ENCODE results near the gene SH3RF3. TPM values are rescaled to one million over a fixed set of nuclear protein-coding genes. Genes with fewer than 3 reads are reported as not detected.

SH3RF3 gene
- total RNA-seq, 4 donors from 2014 or later: 2.2 to 6.1 (median 4.2) TPM

GRCh38 chr2:109365131-109365530 lies 236.1 kb downstream of the SH3RF3 start:
- TF ChIP-seq EP300 (IDR thresholded peaks at IDR 0.05) (no peak), POLR2A (IDR thresholded peaks at IDR 0.05) (no peak), POLR2AphosphoS5 (IDR thresholded peaks at IDR 0.05) (no peak)
- TF ChIP-seq, protein P1, sequence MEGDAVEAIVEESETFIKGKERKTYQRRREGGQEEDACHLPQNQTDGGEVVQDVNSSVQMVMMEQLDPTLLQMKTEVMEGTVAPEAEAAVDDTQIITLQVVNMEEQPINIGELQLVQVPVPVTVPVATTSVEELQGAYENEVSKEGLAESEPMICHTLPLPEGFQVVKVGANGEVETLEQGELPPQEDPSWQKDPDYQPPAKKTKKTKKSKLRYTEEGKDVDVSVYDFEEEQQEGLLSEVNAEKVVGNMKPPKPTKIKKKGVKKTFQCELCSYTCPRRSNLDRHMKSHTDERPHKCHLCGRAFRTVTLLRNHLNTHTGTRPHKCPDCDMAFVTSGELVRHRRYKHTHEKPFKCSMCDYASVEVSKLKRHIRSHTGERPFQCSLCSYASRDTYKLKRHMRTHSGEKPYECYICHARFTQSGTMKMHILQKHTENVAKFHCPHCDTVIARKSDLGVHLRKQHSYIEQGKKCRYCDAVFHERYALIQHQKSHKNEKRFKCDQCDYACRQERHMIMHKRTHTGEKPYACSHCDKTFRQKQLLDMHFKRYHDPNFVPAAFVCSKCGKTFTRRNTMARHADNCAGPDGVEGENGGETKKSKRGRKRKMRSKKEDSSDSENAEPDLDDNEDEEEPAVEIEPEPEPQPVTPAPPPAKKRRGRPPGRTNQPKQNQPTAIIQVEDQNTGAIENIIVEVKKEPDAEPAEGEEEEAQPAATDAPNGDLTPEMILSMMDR (IDR thresholded peaks at IDR 0.05): no peak
- Histone ChIP-seq H3K9me3 (no peaks in the 10 kb centered on the region), H3K27ac (no peak overlapping the region), H3K27me3 (no peaks in the 10 kb centered on the region), H3K4me3 (no peak overlapping the region), H3K4me1 (no peaks in the 10 kb centered on the region), H3K36me3 (no peaks in the 10 kb centered on the region)
- DNase-seq (ENCODE audit: low spot score in 2 of 2): peak in 1 of 2 donors; percentile 54
- WGBS: 73% methylated on average over 3 of the region's 3 CpGs

DNA sequence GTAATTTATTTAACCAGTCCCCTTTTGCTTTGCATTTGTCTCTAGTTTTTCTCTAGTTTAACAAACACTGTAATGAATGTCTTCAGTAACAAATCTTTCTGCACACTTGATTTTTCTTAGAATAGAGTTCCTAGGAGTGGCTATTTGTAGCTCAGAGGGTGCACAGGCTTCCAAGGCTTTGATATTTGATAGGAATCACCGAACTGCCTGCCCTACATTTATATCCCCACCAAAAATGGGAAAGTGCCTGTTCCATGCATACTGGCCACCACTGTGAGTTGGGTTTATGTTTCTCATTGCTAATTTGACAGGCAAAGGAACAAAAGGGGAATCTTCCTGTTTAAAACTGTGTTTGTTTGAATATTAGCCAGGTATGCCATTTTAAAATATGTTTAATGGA lies 238.7 kb downstream of the SH3RF3 start:
- H3K27me3 ChIP-seq: no peaks in the 10 kb centered on the region
- no peaks in the 10 kb centered on the region for H3K36me3 ChIP-seq
- H3K27ac ChIP-seq: no peak overlapping the region
- no peak for TF ChIP-seq POLR2AphosphoS5 (IDR thresholded peaks at IDR 0.05)
- no peak for TF ChIP-seq POLR2A (IDR thresholded peaks at IDR 0.05)
- no peak for TF ChIP-seq EP300 (IDR thresholded peaks at IDR 0.05)
- TF ChIP-seq, protein P1 (IDR thresholded peaks at IDR 0.05): no peak
- H3K9me3 ChIP-seq: no peaks in the 10 kb centered on the region
- no peaks in the 10 kb centered on the region for H3K4me1 ChIP-seq
- H3K4me3 ChIP-seq: no peak overlapping the region
- no peak for DNase-seq (ENCODE audit: low spot score in 2 of 2)
- 80% methylated on average over 1 of the region's 1 CpG for WGBS

GRCh38 chr2:109368798-109369197 lies 239.8 kb downstream of the SH3RF3 start:
- H3K36me3 ChIP-seq: peaks cover 5% of the 10 kb centered on the region
- TF ChIP-seq EP300 (IDR thresholded peaks at IDR 0.05) (no peak), POLR2A (IDR thresholded peaks at IDR 0.05) (no peak), POLR2AphosphoS5 (IDR thresholded peaks at IDR 0.05) (no peak)
- TF ChIP-seq, protein P1 (IDR thresholded peaks at IDR 0.05): no peak
- peak; percentile 38 to 53 for DNase-seq (ENCODE audit: low spot score in 2 of 2)
- H3K9me3 ChIP-seq: no peaks in the 10 kb centered on the region
- WGBS: 91% methylated on average over 10 of the region's 10 CpGs
- no peaks in the 10 kb centered on the region for H3K4me1 ChIP-seq
- H3K4me3 ChIP-seq: no peak overlapping the region
- H3K27me3 ChIP-seq: no peaks in the 10 kb centered on the region
- no peak overlapping the region for H3K27ac ChIP-seq

DNA sequence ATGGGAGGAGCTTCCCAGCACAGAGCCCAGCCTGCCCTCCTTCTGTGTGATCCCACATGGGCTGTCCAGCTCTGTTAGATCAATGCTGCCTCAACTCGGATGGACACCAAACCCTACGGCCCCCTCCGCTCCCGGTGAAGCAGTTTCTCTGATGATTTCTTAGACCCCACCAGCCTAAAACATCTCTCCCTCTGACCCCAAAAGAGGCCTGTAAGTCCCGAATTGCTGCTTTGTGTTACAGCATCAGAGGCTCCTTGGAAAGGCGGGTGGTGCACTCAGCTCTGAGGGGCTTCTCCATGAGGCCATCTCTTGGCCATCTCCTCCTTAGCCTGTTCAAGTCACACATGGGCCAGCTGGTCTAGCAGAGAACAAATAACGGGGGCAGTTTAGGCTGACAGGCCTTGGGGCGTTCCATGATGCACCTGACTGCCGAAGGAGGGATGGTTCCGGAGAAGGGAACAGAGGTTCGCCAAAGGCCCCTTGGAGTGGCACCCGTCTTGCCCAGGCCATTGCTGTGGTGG lies 240.7 kb downstream of the SH3RF3 start:
- H3K27ac ChIP-seq: no peak overlapping the region
- TF ChIP-seq POLR2AphosphoS5 (IDR thresholded peaks at IDR 0.05): no peak
- TF ChIP-seq EP300 (IDR thresholded peaks at IDR 0.05): no peak
- no peak for TF ChIP-seq POLR2A (IDR thresholded peaks at IDR 0.05)
- TF ChIP-seq, protein P1 (IDR thresholded peaks at IDR 0.05): no peak

GRCh38 chr2:109370399-109371035 lies 241.5 kb downstream of the SH3RF3 start:
- H3K4me1 ChIP-seq: no peaks in the 10 kb centered on the region
- H3K27ac ChIP-seq: no peak overlapping the region
- DNase-seq (ENCODE audit: low spot score in 2 of 2): peak in 1 of 2 donors; percentile 64
- peaks cover 9% of the 10 kb centered on the region for H3K36me3 ChIP-seq
- no peak overlapping the region for H3K4me3 ChIP-seq
- TF ChIP-seq POLR2A (IDR thresholded peaks at IDR 0.05) (no peak), EP300 (IDR thresholded peaks at IDR 0.05) (no peak), POLR2AphosphoS5 (IDR thresholded peaks at IDR 0.05) (no peak)
- TF ChIP-seq, protein P1 (IDR thresholded peaks at IDR 0.05): no peak
- no peaks in the 10 kb centered on the region for H3K9me3 ChIP-seq
- WGBS: 84% methylated on average over 13 of the region's 13 CpGs
- no peaks in the 10 kb centered on the region for H3K27me3 ChIP-seq

More for the DNA sequence above, 240.7 kb downstream of the SH3RF3 start:
- Histone ChIP-seq H3K4me1 (no peaks in the 10 kb centered on the region), H3K27me3 (no peaks in the 10 kb centered on the region), H3K9me3 (no peaks in the 10 kb centered on the region), H3K4me3 (no peak overlapping the region), H3K36me3 (peaks cover 9% of the 10 kb centered on the region)
- 92% methylated on average over 12 of the region's 12 CpGs for WGBS
- peak in 1 of 2 donors; percentile 62 for DNase-seq (ENCODE audit: low spot score in 2 of 2)
